B cell (primary cell): ENCODE data around the gene SNCB. TPM values are rescaled to one million over a fixed set of nuclear protein-coding genes. Genes with fewer than 3 reads are reported as not detected.

Experiments
- ATAC-seq: fragments of 200-7000 bp; cut with Tn5 transposase; one replicate; pipeline ENCODE4 v1.10.0; 2021; ENCODE audit warnings: low read depth, mild to moderate bottlenecking, moderate number of reproducible peaks, moderate library complexity
- CTCF ChIA-PET: fragments of 350-600 bp; sonication (Branson Sonifier 250); formaldehyde crosslinking; loops from one replicate; lab custom pipeline; 2021; ENCODE audit warnings: antibody characterized with exemption, inconsistent platforms; lab: Charles Lee
- POLR2A ChIA-PET: fragments of 350-600 bp; sonication (Branson Sonifier 250); formaldehyde crosslinking; loops from one replicate; lab custom pipeline; 2021; ENCODE audit warnings: antibody characterized with exemption; lab: Charles Lee
- DNase-seq: peaks from one replicate; pipeline ENCODE4 v3.0.0; 2013
- H2AFZ ChIP-seq: 2 replicates; pipeline ENCODE4 v1.6.1; 2012; ENCODE audit warnings: mild to moderate bottlenecking, low read depth, low read length; ENCODE audit not compliant: insufficient read depth, poor library complexity, severe bottlenecking
- H3K27ac ChIP-seq, 2 donors: 1 replicate in 1 of 2; 2 replicates in 1 of 2; pipeline ENCODE4 v1.5.1; 2012 to 2013; ENCODE audit warnings: low read length in 2 of 2, mild to moderate bottlenecking in 2 of 2, moderate library complexity in 1 of 2
- H3K27me3 ChIP-seq, 4 experiments: fragments of 200-600 bp in 1 of 4; sonication (generic) in 1 of 4; replicated peaks in 1 of 4; 1 replicate in 2 of 4; 2 replicates in 2 of 4; pipeline versions ENCODE4 v1.6.1 to v1.7.0; 2013 to 2016; ENCODE audit warnings: low read length in 3 of 4, mild to moderate bottlenecking in 2 of 4, mixed read lengths in 1 of 4, moderate library complexity in 1 of 4; ENCODE audit not compliant: insufficient read depth in 4 of 4, control insufficient read depth in 3 of 4; ENCODE audit errors: control extremely low read depth in 1 of 4
- H3K36me3 ChIP-seq, 2 experiments: replicated peaks in 1 of 2; 1 replicate in 1 of 2; 2 replicates in 1 of 2; pipeline versions ENCODE4 v1.6.1 to v1.7.1; 2013; ENCODE audit warnings: low read length in 1 of 2; ENCODE audit not compliant: insufficient read depth in 2 of 2, control insufficient read depth in 1 of 2; ENCODE audit errors: control extremely low read depth in 1 of 2, extremely low read depth in 1 of 2
- H3K4me1 ChIP-seq, 2 donors: fragments of 200-600 bp in 1 of 2; sonication (generic) in 1 of 2; 1 replicate in 1 of 2; 2 replicates in 1 of 2; pipeline versions ENCODE4 v1.5.1 to v1.6.1; 2013 to 2017; ENCODE audit warnings: low read length in 2 of 2; ENCODE audit not compliant: control insufficient read depth in 2 of 2, insufficient read depth in 2 of 2
- H3K4me2 ChIP-seq: replicated peaks from 2 replicates; pipeline ENCODE3; 2012; ENCODE audit warnings: mild to moderate bottlenecking, low read depth, low read length; ENCODE audit not compliant: poor library complexity, severe bottlenecking
- H3K4me3 ChIP-seq, 5 experiments: fragments of 200-600 bp in 1 of 5; sonication (generic) in 1 of 5; 1 replicate in 3 of 5; 2 replicates in 2 of 5; pipeline versions ENCODE4 v1.5.1 to v1.7.0; 2011 to 2016; ENCODE audit warnings: low read length in 4 of 5, mild to moderate bottlenecking in 4 of 5, low read depth in 2 of 5, control low read depth in 1 of 5, moderate library complexity in 1 of 5; ENCODE audit not compliant: insufficient read depth in 1 of 5; ENCODE audit errors: control extremely low read depth in 1 of 5, extremely low read depth in 1 of 5
- H3K79me2 ChIP-seq: fragments of 200-600 bp; sonication (generic); one replicate; pipeline ENCODE4 v1.6.0; 2016; ENCODE audit warnings: low read length; ENCODE audit not compliant: control insufficient read depth, insufficient read depth
- H3K9ac ChIP-seq: fragments of 200-600 bp; sonication (generic); 2 replicates; pipeline ENCODE4 v1.6.1; 2017; ENCODE audit warnings: mild to moderate bottlenecking, low read length, moderate library complexity
- H3K9me3 ChIP-seq, 3 donors: one replicate each; pipeline versions ENCODE4 v1.6.1 to v1.7.1; 2013; ENCODE audit warnings: low read length in 2 of 3; ENCODE audit not compliant: control insufficient read depth in 2 of 3, insufficient read depth in 1 of 3; ENCODE audit errors: control extremely low read depth in 1 of 3
- H4K20me1 ChIP-seq: 2 replicates; pipeline ENCODE4 v1.6.0; 2012; ENCODE audit warnings: mild to moderate bottlenecking, low read length; ENCODE audit not compliant: insufficient read depth, control insufficient read depth, poor library complexity, severe bottlenecking
- H3K27ac Mint-ChIP-seq: one replicate; pipeline ENCODE4 v1.8.0; 2021; ENCODE audit warnings: mixed read lengths
- H3K27me3 Mint-ChIP-seq: one replicate; pipeline ENCODE4 v1.8.0; 2021; ENCODE audit warnings: mixed read lengths
- H3K4me1 Mint-ChIP-seq: one replicate; pipeline ENCODE4 v1.8.0; 2021; ENCODE audit warnings: mixed read lengths
- H3K4me3 Mint-ChIP-seq: one replicate; pipeline ENCODE4 v1.8.0; 2021; ENCODE audit warnings: mixed read lengths
- H3K9me3 Mint-ChIP-seq: one replicate; pipeline ENCODE4 v1.8.0; 2022; ENCODE audit warnings: mixed read lengths; ENCODE audit not compliant: insufficient read depth
- CTCF ChIP-seq: fragments of 200-600 bp; IDR thresholded peaks from one replicate; pipeline ENCODE4 v1.8.0; 2022; ENCODE audit warnings: antibody characterized with exemption, mild to moderate bottlenecking
- EZH2 ChIP-seq: IDR thresholded peaks from 2 replicates; pipeline ENCODE4 v1.6.1; 2012; ENCODE audit warnings: borderline replicate concordance, low read depth, mild to moderate bottlenecking, moderate library complexity, low read length; ENCODE audit not compliant: insufficient read depth, poor library complexity, severe bottlenecking
- whole genome bisulfite sequencing: methylation state at CpG from one replicate; pipeline ENCODE4 v1.1.5; 2013; ENCODE audit warnings: missing lambda C conversion rate; ENCODE audit not compliant: insufficient coverage; 5-methylcytosine and 5-hydroxymethylcytosine counted together
- intact Hi-C: fragments of 100-400 bp; cut with micrococcal nuclease; formaldehyde crosslinking; loops from one replicate; pipeline ENCODE4 v1.10.0; 2022
- polyA plus RNA-seq: library from polyadenylated mRNA; depleted of rRNA; stranded (reverse); fragments of >200 nt; gene quantifications from 2 replicates; pipeline ENCODE4 v1.2.3, GENCODE V29; 2012
- total RNA-seq, 2 donors: library from RNA; stranded (reverse); fragments of 120-200 nt in 1 of 2; gene quantifications; 1 replicate in 1 of 2; 2 replicates in 1 of 2; pipeline versions ENCODE4 v1.2.3 to v1.2.4, GENCODE V29; 2013 to 2022

The SNCB gene
- total and polyA plus RNA-seq, 2 donors (not counting 1 experiment from before 2014, with no cell fraction given), result 0.09 TPM; not detected in 1

- H3K27me3 Mint-ChIP-seq, result peaks cover 8% of the 10 kb centered on the region
- 95% methylated on average over 9 of the region's 14 CpGs for WGBS
- H3K4me1 Mint-ChIP-seq, result peaks cover 5% of the 10 kb centered on the region
- Histone ChIP-seq H3K9ac (no peak overlapping the region), H3K27ac (no peak overlapping the region), H3K27me3 (peaks cover 0 to 4% (median 0%) of the 10 kb centered on the region in 4 experiments), H2AFZ (no peak overlapping the region), H3K4me2 (no peak overlapping the region), H3K79me2 (no peaks in the 10 kb centered on the region), H3K9me3 (peaks cover 0 to 4% (median 0%) of the 10 kb centered on the region in 3 donors), H4K20me1 (no peaks in the 10 kb centered on the region), H3K4me3 (no peak overlapping the region), H3K36me3 (no peaks in the 10 kb centered on the region), H3K4me1 (peaks cover 0 to 11% of the 10 kb centered on the region in 2 donors)
- ChIA-PET CTCF (interaction anchor here (0.9 to 4.3 kb wide), 7 partner anchors 12 to 849 kb away, joined by 3 to 24 read pairs (median 3); partner anchors contain the start of genes CLTB, EIF4E1B and SNCB), POLR2A (no interaction called here)
- DNase-seq, result no peak
- H3K9me3 Mint-ChIP-seq, result no peaks in the 10 kb centered on the region
- intact Hi-C loops, result loop anchor here (2.0 kb wide), 1 partner anchor 384 kb away; no protein-coding TSS in a partner anchor
- no peak overlapping the region for H3K27ac Mint-ChIP-seq
- TF ChIP-seq EZH2 (no peak), CTCF (no peak)
- no peak overlapping the region for H3K4me3 Mint-ChIP-seq
- no peak for ATAC-seq
Measured at GRCh38 chr5:176575066-176575465, 55.3 kb downstream of the SNCB start.

- no peak for TF ChIP-seq EZH2
- peak; percentile 51 for TF ChIP-seq CTCF
- ATAC-seq (no peak), DNase-seq (no peak)
- H4K20me1 ChIP-seq, result no peaks in the 10 kb centered on the region
- POLR2A ChIA-PET, result no interaction called here
- no peaks in the 10 kb centered on the region for H3K79me2 ChIP-seq
- H3K4me3 Mint-ChIP-seq, result no peak overlapping the region
- intact Hi-C loops, result loop anchor here (1.0 to 2.0 kb wide), 4 partner anchors 73 to 385 kb away; partner anchors contain the start of genes CLTB and TSPAN17
- no peak overlapping the region for H3K27ac Mint-ChIP-seq
- peaks cover 0 to 4% (median 0%) of the 10 kb centered on the region in 3 donors for H3K9me3 ChIP-seq
- CTCF ChIA-PET, result interaction anchor here (0.9 to 4.3 kb wide), 13 partner anchors 16 to 848 kb away, joined by 3 to 24 read pairs (median 3); partner anchors contain the start of genes CLTB, EIF4E1B and SNCB
- no peak overlapping the region for H3K4me3 ChIP-seq
- no peak overlapping the region for H3K27ac ChIP-seq
- H3K27me3 ChIP-seq, result peaks cover 0 to 7% (median 2%) of the 10 kb centered on the region in 4 experiments
- H3K4me1 Mint-ChIP-seq, result peaks cover 5% of the 10 kb centered on the region
- H3K4me1 ChIP-seq, result peaks cover 0 to 11% of the 10 kb centered on the region in 2 donors
- no peak overlapping the region for H3K4me2 ChIP-seq
- no peak overlapping the region for H3K9ac ChIP-seq
- H2AFZ ChIP-seq, result no peak overlapping the region
- H3K27me3 Mint-ChIP-seq, result peaks cover 12% of the 10 kb centered on the region
- H3K36me3 ChIP-seq, result no peaks in the 10 kb centered on the region
- WGBS, result 28% methylated on average over 6 of the region's 10 CpGs
- H3K9me3 Mint-ChIP-seq, result no peaks in the 10 kb centered on the region
Measured at GRCh38 chr5:176574297-176574591, 56.1 kb downstream of the SNCB start.
